Prostate gland (tissue), 2 donors: ENCODE data around the gene LRRN3. TPM values are rescaled to one million over a fixed set of nuclear protein-coding genes. Genes with fewer than 3 reads are reported as not detected.

Source experiments
- DNase-seq: peaks from one replicate; pipeline ENCODE4 v3.0.0-alpha.2; 2019; ENCODE audit warnings: low spot score
- H3K27ac ChIP-seq, 2 donors: fragments of 200-600 bp; sonication (generic); 2 replicates each; pipeline ENCODE4 v1.5.1; 2017 to 2019
- H3K27me3 ChIP-seq: fragments of 200-600 bp; sonication (generic); replicated peaks from 2 replicates; pipeline ENCODE4 v1.5.1; 2019; ENCODE audit not compliant: insufficient read depth
- H3K36me3 ChIP-seq, 2 donors: fragments of 200-600 bp; sonication (generic); 1 replicate in 1 of 2; 2 replicates in 1 of 2; pipeline versions ENCODE4 v1.5.1 to v1.8.1; 2017 to 2019
- H3K4me1 ChIP-seq: fragments of 200-600 bp; sonication (generic); replicated peaks from 2 replicates; pipeline ENCODE4 v1.5.1; 2019
- H3K4me3 ChIP-seq, 2 donors: fragments of 200-600 bp; sonication (generic); 2 replicates each; pipeline ENCODE4 v1.5.1; 2017 to 2019
- H3K9me3 ChIP-seq: fragments of 200-600 bp; sonication (generic); 2 replicates; pipeline ENCODE4 v1.5.1; 2017
- CTCF ChIP-seq, 4 experiments: fragments of 200-600 bp in 2 of 4; fragments of 450-650 bp in 2 of 4; sonication (generic) in 2 of 4; IDR thresholded peaks; 1 replicate in 3 of 4; 2 replicates in 1 of 4; pipeline ENCODE4 v1.5.1; 2016 to 2019; ENCODE audit warnings: antibody characterized with exemption in 4 of 4, mild to moderate bottlenecking in 2 of 4, moderate library complexity in 2 of 4
- POLR2A ChIP-seq: fragments of 450-650 bp; IDR thresholded peaks from one replicate; pipeline ENCODE4 v1.6.1; 2016; ENCODE audit warnings: antibody characterized with exemption, mild to moderate bottlenecking
- POLR2AphosphoS5 ChIP-seq: sonication (generic); formaldehyde crosslinking; IDR thresholded peaks from one replicate; pipeline ENCODE4 v1.6.1; 2017; ENCODE audit warnings: antibody characterized with exemption
- WGBS: methylation state at CpG from one replicate; pipeline ENCODE4 v1.1.5; 2018; 5-methylcytosine and 5-hydroxymethylcytosine counted together
- intact Hi-C: fragments of 100-400 bp; cut with DNase I; formaldehyde crosslinking; loops from one replicate; pipeline ENCODE4 v1.14.2; 2022
- total RNA-seq, 2 donors: library from RNA; depleted of rRNA; stranded (reverse); fragments of >200 nt; gene quantifications; one replicate each; pipeline ENCODE4 v1.1.0, GENCODE V29; 2016

LRRN3 gene
- total RNA-seq, 2 donors from 2014 or later, result 0.32 to 41.5 TPM

GRCh38 chr7:111107579-111107978 is 16.7 kb downstream of the LRRN3 start:
- intact Hi-C loops, result no loop called here
- no peaks in the 10 kb centered on the region for H3K27me3 ChIP-seq
- no peak overlapping the region for H3K27ac ChIP-seq
- no peaks in the 10 kb centered on the region for H3K9me3 ChIP-seq
- H3K4me1 ChIP-seq, result no peaks in the 10 kb centered on the region
- no peaks in the 10 kb centered on the region for H3K36me3 ChIP-seq
- DNase-seq, result no peak
- WGBS, result 69% methylated on average over 1 of the region's 1 CpG
- no peak overlapping the region for H3K4me3 ChIP-seq
- TF ChIP-seq CTCF (IDR thresholded peaks at IDR 0.05) (no peak), POLR2A (no peak), POLR2AphosphoS5 (no peak)

- Histone ChIP-seq H3K4me1 (no peaks in the 10 kb centered on the region), H3K36me3 (no peaks in the 10 kb centered on the region), H3K27ac (no peak overlapping the region), H3K9me3 (no peaks in the 10 kb centered on the region), H3K4me3 (no peak overlapping the region), H3K27me3 (no peaks in the 10 kb centered on the region)
- WGBS, result 65% methylated on average over 1 of the region's 1 CpG
- DNase-seq, result no peak
- intact Hi-C loops, result no loop called here
- TF ChIP-seq POLR2AphosphoS5, result no peak
- TF ChIP-seq POLR2A, result no peak
- TF ChIP-seq CTCF (IDR thresholded peaks at IDR 0.05), result no peak
These were observed 17.1 kb downstream of the LRRN3 start for GRCh38 chr7:111108000-111108399.

GRCh38 chr7:111108496-111108895 is 17.6 kb downstream of the LRRN3 start:
- Histone ChIP-seq H3K9me3 (no peaks in the 10 kb centered on the region), H3K4me1 (no peaks in the 10 kb centered on the region), H3K27ac (no peak overlapping the region), H3K4me3 (no peak overlapping the region), H3K27me3 (no peaks in the 10 kb centered on the region), H3K36me3 (no peaks in the 10 kb centered on the region)
- WGBS, result 77% methylated on average over 3 of the region's 3 CpGs
- intact Hi-C loops, result no loop called here
- no peak for DNase-seq
- TF ChIP-seq CTCF (IDR thresholded peaks at IDR 0.05), result no peak
- TF ChIP-seq POLR2AphosphoS5, result no peak
- TF ChIP-seq POLR2A, result no peak

GRCh38 chr7:111112439-111112838 is 21.5 kb downstream of the LRRN3 start:
- no peaks in the 10 kb centered on the region for H3K27me3 ChIP-seq
- no peaks in the 10 kb centered on the region for H3K36me3 ChIP-seq
- TF ChIP-seq POLR2AphosphoS5 (no peak), POLR2A (no peak), CTCF (IDR thresholded peaks at IDR 0.05) (no peak)
- no peak overlapping the region for H3K27ac ChIP-seq
- WGBS, result 86% methylated on average over 2 of the region's 2 CpGs
- no peaks in the 10 kb centered on the region for H3K4me1 ChIP-seq
- intact Hi-C loops, result no loop called here
- H3K4me3 ChIP-seq, result no peak overlapping the region
- DNase-seq, result no peak
- no peaks in the 10 kb centered on the region for H3K9me3 ChIP-seq

GRCh38 chr7:111113263-111114017 is 22.5 kb downstream of the LRRN3 start:
- DNase-seq, result no peak
- intact Hi-C loops, result no loop called here
- no peaks in the 10 kb centered on the region for H3K27me3 ChIP-seq
- WGBS, result 65% methylated on average over 1 of the region's 1 CpG
- TF ChIP-seq POLR2AphosphoS5 (no peak), CTCF (IDR thresholded peaks at IDR 0.05) (no peak), POLR2A (no peak)
- H3K36me3 ChIP-seq, result no peaks in the 10 kb centered on the region
- no peak overlapping the region for H3K4me3 ChIP-seq
- no peak overlapping the region for H3K27ac ChIP-seq
- H3K9me3 ChIP-seq, result no peaks in the 10 kb centered on the region
- H3K4me1 ChIP-seq, result no peaks in the 10 kb centered on the region
